ENCODE results near the gene ERGIC1. TPM values are rescaled to one million over a fixed set of nuclear protein-coding genes. Genes with fewer than 3 reads are reported as not detected.

ERGIC1 gene
- total RNA-seq, 1 experiment from 2014 or later: 98.8 TPM

GRCh38 chr5:172999372-172999973 lies 165.4 kb downstream of the ERGIC1 start:
- H3K4me3 ChIP-seq: no peak overlapping the region
- no peaks in the 10 kb centered on the region for H3K27me3 ChIP-seq
- no peaks in the 10 kb centered on the region for H3K9me3 ChIP-seq
- H3K36me3 ChIP-seq: peaks cover 43% of the 10 kb centered on the region
- no peak for DNase-seq

- Histone ChIP-seq H3K27me3 (no peaks in the 10 kb centered on the region), H3K36me3 (peaks cover 38% of the 10 kb centered on the region), H3K4me3 (no peak overlapping the region), H3K9me3 (no peaks in the 10 kb centered on the region)
- no peak for DNase-seq
These were observed 165.9 kb downstream of the ERGIC1 start for GRCh38 chr5:172999974-173000373.

GRCh38 chr5:173001229-173001841 lies 167.3 kb downstream of the ERGIC1 start:
- no peaks in the 10 kb centered on the region for H3K9me3 ChIP-seq
- no peaks in the 10 kb centered on the region for H3K27me3 ChIP-seq
- peaks cover 25% of the 10 kb centered on the region for H3K36me3 ChIP-seq
- no peak for DNase-seq
- no peak overlapping the region for H3K4me3 ChIP-seq

Other genes with a start within 250 kb of the ERGIC1 start
- gene NEURL1B, start 193.0 kb upstream of the ERGIC1 start, total RNA-seq (2014; rRNA removed; shearing (Covaris generic); ENCODE audit: low replicate concordance): 6.3 and 10.1 TPM in 2 replicates
- 80.6 and 99.2 TPM in 2 replicates for gene DUSP1, start 63.1 kb upstream of the ERGIC1 start, total RNA-seq (2014; rRNA removed; shearing (Covaris generic); ENCODE audit: low replicate concordance)
- gene RPL26L1, start 125.2 kb downstream of the ERGIC1 start, total RNA-seq (2014; rRNA removed; shearing (Covaris generic); ENCODE audit: low replicate concordance): 132 and 142 TPM in 2 replicates
- 296 and 325 TPM in 2 replicates for gene ATP6V0E1, start 149.5 kb downstream of the ERGIC1 start, total RNA-seq (2014; rRNA removed; shearing (Covaris generic); ENCODE audit: low replicate concordance)
- gene CREBRF, start 222.1 kb downstream of the ERGIC1 start, total RNA-seq (2014; rRNA removed; shearing (Covaris generic); ENCODE audit: low replicate concordance): 4.3 and 9.2 TPM in 2 replicates

Measured in MG63 (cell line).